ENCODE results near the gene TBC1D17.
"Not testable (repeated sequence)": the region's sequence is repeated elsewhere in the genome, so short reads cannot be mapped to it uniquely, and the experiment has no call there.

The TBC1D17 gene

GRCh38 chr19:49913720-49914119 lies 36.2 kb downstream of the TBC1D17 start:
- Histone ChIP-seq H3K4me3 (ENCODE audit: low read length in 2 of 2) (no peak overlapping the region), H3K36me3 (ENCODE audit: control insufficient read depth in 2 of 2, insufficient read depth in 2 of 2, low read length in 2 of 2) (peaks cover 2 to 22% of the 10 kb centered on the region in 2 donors), H3K4me1 (ENCODE audit: control insufficient read depth, insufficient read depth, low read length) (peaks cover 7% of the 10 kb centered on the region)

DNA sequence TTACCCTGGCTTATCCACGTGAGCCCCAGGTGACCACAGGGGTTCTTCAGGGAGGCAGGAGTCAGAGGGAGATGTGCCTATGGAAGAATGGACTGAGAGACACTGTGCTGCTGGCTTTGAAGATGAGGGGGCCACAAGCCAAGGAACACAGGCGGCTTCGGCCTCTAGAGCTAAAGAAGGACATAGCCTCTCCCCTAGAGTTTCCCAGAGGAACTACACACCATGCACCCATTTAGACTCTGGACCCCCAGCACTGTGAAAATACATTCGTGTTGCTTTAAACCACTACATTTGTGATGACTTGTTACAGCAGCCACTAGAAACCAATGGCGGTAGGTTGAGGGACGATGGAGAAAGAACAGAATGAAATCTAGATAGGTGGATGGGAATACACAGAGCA lies 37.8 kb downstream of the TBC1D17 start:
- no peaks in the 10 kb centered on the region for H3K27me3 ChIP-seq (ENCODE audit: control insufficient read depth in 1 of 2, insufficient read depth in 2 of 2, low read length in 2 of 2)
- H3K9ac ChIP-seq (ENCODE audit: low read length in 2 of 2): no peak overlapping the region
- no peaks in the 10 kb centered on the region for H3K9me3 ChIP-seq (ENCODE audit: control insufficient read depth in 2 of 2, low read length in 2 of 2)
- peaks cover 7% of the 10 kb centered on the region for H3K4me1 ChIP-seq (ENCODE audit: control insufficient read depth, insufficient read depth, low read length)
- H3K27ac ChIP-seq (ENCODE audit: low read length): no peak overlapping the region
- H3K36me3 ChIP-seq (ENCODE audit: control insufficient read depth in 2 of 2, insufficient read depth in 2 of 2, low read length in 2 of 2): peaks cover 2 to 17% of the 10 kb centered on the region in 2 donors
- no peak overlapping the region for H3K4me3 ChIP-seq (ENCODE audit: low read length in 2 of 2)

More at GRCh38 chr19:49913720-49914119, 36.2 kb downstream of the TBC1D17 start:
- H3K27ac ChIP-seq (ENCODE audit: low read length): no peak overlapping the region
- no peak overlapping the region for H3K9ac ChIP-seq (ENCODE audit: low read length in 2 of 2)
- no peaks in the 10 kb centered on the region for H3K9me3 ChIP-seq (ENCODE audit: control insufficient read depth in 2 of 2, low read length in 2 of 2)
- no peaks in the 10 kb centered on the region for H3K27me3 ChIP-seq (ENCODE audit: control insufficient read depth in 1 of 2, insufficient read depth in 2 of 2, low read length in 2 of 2)

- H3K9ac ChIP-seq (ENCODE audit: low read length in 2 of 2): no peak overlapping the region
- peaks cover 7% of the 10 kb centered on the region for H3K4me1 ChIP-seq (ENCODE audit: control insufficient read depth, insufficient read depth, low read length)
- H3K27ac ChIP-seq (ENCODE audit: low read length): no peak overlapping the region
- H3K9me3 ChIP-seq (ENCODE audit: control insufficient read depth in 2 of 2, low read length in 2 of 2): no peaks in the 10 kb centered on the region
- H3K4me3 ChIP-seq (ENCODE audit: low read length in 2 of 2): no peak overlapping the region
- H3K36me3 ChIP-seq (ENCODE audit: control insufficient read depth in 2 of 2, insufficient read depth in 2 of 2, low read length in 2 of 2): peaks cover 2 to 15% of the 10 kb centered on the region in 2 donors
- no peaks in the 10 kb centered on the region for H3K27me3 ChIP-seq (ENCODE audit: control insufficient read depth in 1 of 2, insufficient read depth in 2 of 2, low read length in 2 of 2)
Measured at GRCh38 chr19:49916839-49917733, 39.6 kb downstream of the TBC1D17 start.

- H3K4me1 ChIP-seq (ENCODE audit: control insufficient read depth, insufficient read depth, low read length): peaks cover 3% of the 10 kb centered on the region
- no peaks in the 10 kb centered on the region for H3K27me3 ChIP-seq (ENCODE audit: control insufficient read depth in 1 of 2, insufficient read depth in 2 of 2, low read length in 2 of 2)
- H3K9me3 ChIP-seq (ENCODE audit: control insufficient read depth in 2 of 2, low read length in 2 of 2): no peaks in the 10 kb centered on the region
- H3K27ac ChIP-seq (ENCODE audit: low read length): no peak overlapping the region
- no peak overlapping the region for H3K4me3 ChIP-seq (ENCODE audit: low read length in 2 of 2)
- no peak overlapping the region for H3K9ac ChIP-seq (ENCODE audit: low read length in 2 of 2)
- peaks cover 4 to 17% of the 10 kb centered on the region in 2 donors for H3K36me3 ChIP-seq (ENCODE audit: control insufficient read depth in 2 of 2, insufficient read depth in 2 of 2, low read length in 2 of 2)
Measured at GRCh38 chr19:49918089-49918488, 40.6 kb downstream of the TBC1D17 start.

GRCh38 chr19:49920624-49921363 lies 43.3 kb downstream of the TBC1D17 start:
- Histone ChIP-seq H3K27me3 (ENCODE audit: control insufficient read depth in 1 of 2, insufficient read depth in 2 of 2, low read length in 2 of 2) (no peaks in the 10 kb centered on the region), H3K27ac (ENCODE audit: low read length) (no peak overlapping the region), H3K4me3 (ENCODE audit: low read length in 2 of 2) (no peak overlapping the region), H3K9ac (ENCODE audit: low read length in 2 of 2) (no peak overlapping the region), H3K36me3 (ENCODE audit: control insufficient read depth in 2 of 2, insufficient read depth in 2 of 2, low read length in 2 of 2) (peaks cover 9 to 16% of the 10 kb centered on the region in 2 donors), H3K4me1 (ENCODE audit: control insufficient read depth, insufficient read depth, low read length) (peaks cover 5% of the 10 kb centered on the region), H3K9me3 (ENCODE audit: control insufficient read depth in 2 of 2, low read length in 2 of 2) (no peaks in the 10 kb centered on the region)

DNA sequence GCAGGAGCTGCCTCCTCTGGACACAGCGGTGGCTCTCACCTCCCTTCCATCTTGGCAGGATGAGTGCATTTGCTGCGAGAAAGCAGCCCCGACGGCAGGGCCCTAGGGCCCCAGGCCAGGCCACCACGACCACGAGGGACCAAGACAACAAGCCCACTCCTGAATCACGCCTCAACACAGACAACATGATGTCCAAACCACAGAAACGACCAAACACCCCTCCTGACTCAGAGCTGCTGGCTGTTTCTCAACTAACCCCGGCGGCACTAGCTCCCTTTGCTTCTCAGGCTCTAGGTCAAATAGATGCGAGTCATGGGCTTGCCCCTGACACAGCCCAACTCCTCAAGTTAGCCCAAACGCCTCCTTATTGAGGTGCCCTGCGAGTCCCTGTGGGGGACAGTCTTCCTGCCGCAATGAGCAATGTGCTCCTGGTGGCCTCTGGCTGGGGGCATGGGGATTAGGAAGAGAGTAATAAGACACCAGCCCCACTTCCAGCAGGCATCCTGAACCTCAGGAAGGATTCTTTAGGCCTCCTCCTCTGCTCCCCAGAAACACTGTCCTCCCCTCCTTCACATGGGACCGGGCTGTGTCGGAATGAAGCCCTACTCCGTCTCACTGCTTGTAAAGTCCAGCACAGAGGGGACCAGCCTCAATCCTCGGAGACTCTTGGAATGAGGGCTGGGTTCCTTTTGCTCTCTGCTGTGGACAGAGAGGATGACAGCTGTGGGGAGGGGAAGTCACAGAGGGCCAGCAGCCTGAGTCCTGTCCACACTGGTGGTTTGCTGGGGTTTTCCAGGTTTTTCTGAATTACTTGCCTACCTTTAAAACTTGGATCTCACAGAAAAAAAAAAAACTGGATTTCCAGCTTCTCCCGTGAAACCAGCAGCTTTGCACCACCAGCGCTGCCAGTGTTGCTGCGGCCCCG lies 44.6 kb downstream of the TBC1D17 start:
- Histone ChIP-seq H3K4me1 (ENCODE audit: control insufficient read depth, insufficient read depth, low read length) (peaks cover 5% of the 10 kb centered on the region), H3K27ac (ENCODE audit: low read length) (no peak overlapping the region), H3K36me3 (ENCODE audit: control insufficient read depth in 2 of 2, insufficient read depth in 2 of 2, low read length in 2 of 2) (peaks cover 9 to 16% of the 10 kb centered on the region in 2 donors), H3K4me3 (ENCODE audit: low read length in 2 of 2) (no peak overlapping the region), H3K9me3 (ENCODE audit: control insufficient read depth in 2 of 2, low read length in 2 of 2) (no peaks in the 10 kb centered on the region), H3K27me3 (ENCODE audit: control insufficient read depth in 1 of 2, insufficient read depth in 2 of 2, low read length in 2 of 2) (no peaks in the 10 kb centered on the region), H3K9ac (ENCODE audit: low read length in 2 of 2) (no peak overlapping the region)

GRCh38 chr19:49923055-49924003 lies 45.8 kb downstream of the TBC1D17 start:
- no peak overlapping the region for H3K27ac ChIP-seq (ENCODE audit: low read length)
- peaks cover 11 to 17% of the 10 kb centered on the region in 2 donors for H3K36me3 ChIP-seq (ENCODE audit: control insufficient read depth in 2 of 2, insufficient read depth in 2 of 2, low read length in 2 of 2)
- H3K9ac ChIP-seq (ENCODE audit: low read length in 2 of 2): no peak overlapping the region
- H3K27me3 ChIP-seq (ENCODE audit: control insufficient read depth in 1 of 2, insufficient read depth in 2 of 2, low read length in 2 of 2): no peaks in the 10 kb centered on the region
- H3K4me3 ChIP-seq (ENCODE audit: low read length in 2 of 2): no peak overlapping the region
- no peaks in the 10 kb centered on the region for H3K9me3 ChIP-seq (ENCODE audit: control insufficient read depth in 2 of 2, low read length in 2 of 2)
- peaks cover 11% of the 10 kb centered on the region for H3K4me1 ChIP-seq (ENCODE audit: control insufficient read depth, insufficient read depth, low read length)

- Histone ChIP-seq H3K4me1 (ENCODE audit: control insufficient read depth, insufficient read depth, low read length) (peaks cover 15% of the 10 kb centered on the region), H3K27me3 (ENCODE audit: control insufficient read depth in 1 of 2, insufficient read depth in 2 of 2, low read length in 2 of 2) (no peaks in the 10 kb centered on the region), H3K36me3 (ENCODE audit: control insufficient read depth in 2 of 2, insufficient read depth in 2 of 2, low read length in 2 of 2) (peaks cover 11 to 15% of the 10 kb centered on the region in 2 donors), H3K9me3 (ENCODE audit: control insufficient read depth in 2 of 2, low read length in 2 of 2) (no peaks in the 10 kb centered on the region), H3K27ac (ENCODE audit: low read length) (no peak overlapping the region), H3K9ac (ENCODE audit: low read length in 2 of 2) (no peak overlapping the region), H3K4me3 (ENCODE audit: low read length in 2 of 2) (no peak overlapping the region)
Measured at GRCh38 chr19:49924004-49924880, 46.7 kb downstream of the TBC1D17 start.

GRCh38 chr19:49924881-49925210 lies 47.3 kb downstream of the TBC1D17 start:
- H3K27ac ChIP-seq (ENCODE audit: low read length); H3K4me3 ChIP-seq (ENCODE audit: low read length in 2 of 2); H3K9me3 ChIP-seq (ENCODE audit: control insufficient read depth in 2 of 2, low read length in 2 of 2); H3K27me3 ChIP-seq (ENCODE audit: control insufficient read depth in 1 of 2, insufficient read depth in 2 of 2, low read length in 2 of 2); H3K9ac ChIP-seq (ENCODE audit: low read length in 2 of 2): not testable (repeated sequence)
- peaks cover 15% of the 10 kb centered on the region for H3K4me1 ChIP-seq (ENCODE audit: control insufficient read depth, insufficient read depth, low read length)
- peaks cover 11 to 15% of the 10 kb centered on the region in 2 donors for H3K36me3 ChIP-seq (ENCODE audit: control insufficient read depth in 2 of 2, insufficient read depth in 2 of 2, low read length in 2 of 2)

All from stomach smooth muscle (tissue), 2 donors.